ENCODE measurements around the gene STOML2. TPM values are rescaled to one million over a fixed set of nuclear protein-coding genes. Genes with fewer than 3 reads are reported as not detected.
A peak's percentile ranks its signal among the peaks of the same experiment; 100 is the strongest.
"Not testable (repeated sequence)": the region's sequence is repeated elsewhere in the genome, so short reads cannot be mapped to it uniquely, and the experiment has no call there.

The STOML2 gene
- total RNA-seq (100 to 1,000 TPM; 258 to 271 TPM), polyA plus RNA-seq (88.9 TPM)

GRCh38 chr9:35102769-35103659 is at the start of gene STOML2:
Gene STOML2 (minus strand): TSS chr9:35103131. CDS start chr9:35103094, 37 bp downstream.
- Histone ChIP-seq H3K9me3 (ENCODE audit: low read length) (no peaks in the 10 kb centered on the region), H3K4me3 (ENCODE audit: low read length) (peak within 1 kb of the TSS; percentile 80), H3K27ac (ENCODE audit: low read depth, low read length) (peak within 1 kb of the TSS; percentile 86), H3K27me3 (ENCODE audit: insufficient read depth, low read length, poor library complexity, severe bottlenecking) (no peaks in the 10 kb centered on the region), H3K4me1 (ENCODE audit: insufficient read depth, low read length) (peaks cover 15% of the 10 kb centered on the region), H3K36me3 (ENCODE audit: insufficient read depth, low read length) (peaks cover 16% of the 10 kb centered on the region)
- Mint-ChIP-seq H3K27ac (peak within 1 kb of the TSS; percentile 80 to 100 (median 99)), H3K36me3 (peaks cover 0 to 60% (median 4%) of the 10 kb centered on the region in 3 donors), H3K4me3 (peak within 1 kb of the TSS; percentile 84 to 98 (median 90)), H3K27me3 (peaks cover 0 to 2% of the 10 kb centered on the region in 2 donors), H3K4me1 (peaks cover 28 to 35% (median 33%) of the 10 kb centered on the region in 3 donors), H3K9me3 (no peaks in the 10 kb centered on the region)
- peak; percentile 85 to 95 (median 91) for DNase-seq
- POLR2A ChIA-PET = interaction anchor here (0.5 to 1.6 kb wide), 8 partner anchors 9 to 561 kb away, joined by 3 to 8 read pairs (median 6); partner anchors contain the start of genes ATOSB, FANCG and VCP
- CTCF ChIA-PET = interaction anchor here (0.8 to 7.5 kb wide), 11 partner anchors 8 to 555 kb away, joined by 3 to 50 read pairs (median 4); partner anchors contain the start of genes ATOSB, CCDC107, FANCG and RMRP

DNA sequence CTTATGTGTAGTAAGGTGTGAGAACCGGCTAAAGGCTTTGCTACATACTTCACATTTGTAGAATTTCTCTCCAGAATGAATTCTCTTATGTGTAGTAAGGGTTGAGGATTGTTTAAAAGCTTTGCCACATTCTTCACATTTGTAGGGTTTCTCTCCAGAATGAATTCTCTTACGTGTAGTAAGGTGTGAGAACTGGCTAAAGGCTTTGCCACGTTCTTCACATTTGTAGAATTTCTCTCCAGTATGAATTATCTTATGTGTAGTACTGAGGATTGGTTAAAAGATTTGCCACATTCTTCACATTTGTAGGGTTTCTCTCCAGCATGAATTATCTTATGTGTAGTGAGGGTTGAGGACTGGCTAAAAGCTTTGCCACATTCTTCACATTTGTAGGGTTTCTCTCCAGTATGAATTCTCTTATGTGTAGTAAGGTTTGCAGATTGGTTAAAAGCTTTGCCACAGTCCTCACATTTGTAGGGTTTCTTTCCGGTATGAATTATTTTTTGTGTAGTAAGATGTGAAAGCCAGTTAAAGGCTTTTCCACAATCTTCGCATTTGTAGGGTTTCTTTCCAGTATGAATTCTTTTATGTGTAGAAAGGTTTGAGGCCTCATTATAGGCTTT is 45.1 kb upstream of the STOML2 start:
- DNase-seq; H3K27ac ChIP-seq (ENCODE audit: low read depth, low read length); H3K36me3 ChIP-seq (ENCODE audit: insufficient read depth, low read length); H3K4me1 ChIP-seq (ENCODE audit: insufficient read depth, low read length); H3K9me3 ChIP-seq (ENCODE audit: low read length); H3K27ac Mint-ChIP-seq; POLR2A ChIA-PET; H3K4me3 ChIP-seq (ENCODE audit: low read length); H3K4me3 Mint-ChIP-seq; H3K27me3 ChIP-seq (ENCODE audit: insufficient read depth, low read length, poor library complexity, severe bottlenecking); CTCF ChIA-PET; H3K4me1 Mint-ChIP-seq: not testable (repeated sequence)
- H3K9me3 Mint-ChIP-seq = peaks cover 28 to 51% (median 48%) of the 10 kb centered on the region in 5 donors
- peaks cover 0 to 16% (median 1%) of the 10 kb centered on the region in 3 donors for H3K36me3 Mint-ChIP-seq
- H3K27me3 Mint-ChIP-seq = peaks cover 3 to 10% of the 10 kb centered on the region in 2 donors

DNA sequence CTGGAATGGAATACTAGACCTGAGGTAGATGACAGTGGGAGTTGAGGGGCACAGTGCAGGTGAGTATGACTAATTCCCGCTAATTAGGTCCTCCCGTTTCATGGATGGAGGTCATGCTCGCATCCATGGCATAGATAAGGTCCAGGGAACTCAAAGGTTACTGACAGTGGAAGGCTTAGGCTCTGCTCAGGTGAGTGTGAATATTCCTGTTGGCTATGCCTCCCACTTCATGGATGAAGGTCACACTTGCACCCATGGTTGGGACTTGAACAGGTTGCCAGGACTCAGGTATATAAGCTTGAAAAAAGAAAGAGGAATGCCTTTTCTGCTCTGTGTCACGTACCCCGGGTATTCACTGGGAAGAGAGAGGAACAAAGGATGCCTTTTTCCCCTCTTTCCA is 39.1 kb upstream of the STOML2 start:
- H3K27ac ChIP-seq (ENCODE audit: low read depth, low read length) = no peak overlapping the region
- no peak overlapping the region for H3K4me3 ChIP-seq (ENCODE audit: low read length)
- no peaks in the 10 kb centered on the region for H3K27me3 ChIP-seq (ENCODE audit: insufficient read depth, low read length, poor library complexity, severe bottlenecking)
- Mint-ChIP-seq H3K4me1 (no peaks in the 10 kb centered on the region), H3K9me3 (peaks cover 5 to 39% (median 35%) of the 10 kb centered on the region in 5 donors), H3K4me3 (no peak overlapping the region), H3K36me3 (peaks cover 1 to 6% (median 2%) of the 10 kb centered on the region in 3 donors), H3K27me3 (peaks cover 5 to 9% of the 10 kb centered on the region in 2 donors), H3K27ac (no peak overlapping the region)
- CTCF ChIA-PET = no interaction called here
- no peaks in the 10 kb centered on the region for H3K36me3 ChIP-seq (ENCODE audit: insufficient read depth, low read length)
- no peaks in the 10 kb centered on the region for H3K4me1 ChIP-seq (ENCODE audit: insufficient read depth, low read length)
- peaks cover 9% of the 10 kb centered on the region for H3K9me3 ChIP-seq (ENCODE audit: low read length)
- POLR2A ChIA-PET = no interaction called here
- DNase-seq = no peak

- no peaks in the 10 kb centered on the region for H3K27me3 ChIP-seq (ENCODE audit: insufficient read depth, low read length, poor library complexity, severe bottlenecking)
- Mint-ChIP-seq H3K4me1 (no peaks in the 10 kb centered on the region), H3K36me3 (peaks cover 1 to 6% (median 2%) of the 10 kb centered on the region in 3 donors), H3K27ac (no peak overlapping the region), H3K27me3 (peaks cover 5 to 12% of the 10 kb centered on the region in 2 donors), H3K4me3 (no peak overlapping the region), H3K9me3 (peaks cover 0 to 33% (median 30%) of the 10 kb centered on the region in 5 donors)
- no peak for DNase-seq
- ChIA-PET CTCF (no interaction called here), POLR2A (no interaction called here)
- no peaks in the 10 kb centered on the region for H3K4me1 ChIP-seq (ENCODE audit: insufficient read depth, low read length)
- H3K36me3 ChIP-seq (ENCODE audit: insufficient read depth, low read length) = no peaks in the 10 kb centered on the region
- no peak overlapping the region for H3K27ac ChIP-seq (ENCODE audit: low read depth, low read length)
- peaks cover 9% of the 10 kb centered on the region for H3K9me3 ChIP-seq (ENCODE audit: low read length)
- no peak overlapping the region for H3K4me3 ChIP-seq (ENCODE audit: low read length)
Measured at GRCh38 chr9:35140093-35140492, 37.2 kb upstream of the STOML2 start.

GRCh38 chr9:35136866-35137265 is 33.9 kb upstream of the STOML2 start:
- CTCF ChIA-PET = no interaction called here
- H3K27ac ChIP-seq (ENCODE audit: low read depth, low read length) = no peak overlapping the region
- H3K27ac Mint-ChIP-seq = no peak overlapping the region

GRCh38 chr9:35135988-35136387 is 33.1 kb upstream of the STOML2 start:
- H3K4me3 Mint-ChIP-seq = no peak overlapping the region
- POLR2A ChIA-PET = no interaction called here
- CTCF ChIA-PET = interaction anchor here (0.8 kb wide), 1 partner anchor 20 kb away, joined by 3 read pairs; the partner anchor contains the start of gene ATOSB

More at GRCh38 chr9:35136866-35137265, 33.9 kb upstream of the STOML2 start:
- Histone ChIP-seq H3K36me3 (ENCODE audit: insufficient read depth, low read length) (no peaks in the 10 kb centered on the region), H3K27me3 (ENCODE audit: insufficient read depth, low read length, poor library complexity, severe bottlenecking) (no peaks in the 10 kb centered on the region), H3K4me3 (ENCODE audit: low read length) (no peak overlapping the region), H3K4me1 (ENCODE audit: insufficient read depth, low read length) (no peaks in the 10 kb centered on the region), H3K9me3 (ENCODE audit: low read length) (peaks cover under 1% of the 10 kb centered on the region)
- Mint-ChIP-seq H3K36me3 (peaks cover 0 to 6% (median 2%) of the 10 kb centered on the region in 3 donors), H3K27me3 (peaks cover 2 to 4% of the 10 kb centered on the region in 2 donors), H3K4me1 (no peaks in the 10 kb centered on the region), H3K4me3 (no peak overlapping the region), H3K9me3 (peaks cover 0 to 8% (median 6%) of the 10 kb centered on the region in 5 donors)
- POLR2A ChIA-PET = no interaction called here
- DNase-seq = no peak

DNA sequence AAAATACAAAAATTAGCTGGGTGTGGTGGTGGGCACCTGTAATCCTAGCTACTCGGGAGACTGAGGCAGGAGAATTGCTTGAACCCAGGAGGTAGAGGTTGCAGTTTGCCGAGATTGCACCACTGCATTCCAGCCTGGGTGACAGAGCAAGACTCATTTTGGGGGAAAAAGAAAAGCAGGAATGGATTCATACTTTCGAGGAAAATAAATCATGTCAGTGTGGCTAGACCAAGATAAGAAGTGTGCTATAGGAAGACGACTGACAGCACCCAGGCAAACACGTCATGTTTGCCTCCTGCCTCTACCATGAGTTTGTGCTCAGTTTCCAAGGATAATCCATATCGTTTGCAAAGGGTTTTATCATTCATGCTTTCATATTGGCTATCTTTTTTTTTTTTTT is 32.0 kb upstream of the STOML2 start:
- H3K27ac Mint-ChIP-seq = no peak overlapping the region
- no peaks in the 10 kb centered on the region for H3K36me3 Mint-ChIP-seq
- no peaks in the 10 kb centered on the region for H3K36me3 ChIP-seq (ENCODE audit: insufficient read depth, low read length)
- H3K4me1 ChIP-seq (ENCODE audit: insufficient read depth, low read length) = no peaks in the 10 kb centered on the region
- H3K4me3 ChIP-seq (ENCODE audit: low read length) = no peak overlapping the region
- H3K27me3 ChIP-seq (ENCODE audit: insufficient read depth, low read length, poor library complexity, severe bottlenecking) = no peaks in the 10 kb centered on the region
- H3K9me3 Mint-ChIP-seq = peaks cover 0 to 2% (median 0%) of the 10 kb centered on the region in 5 donors
- H3K4me1 Mint-ChIP-seq = no peaks in the 10 kb centered on the region
- H3K27ac ChIP-seq (ENCODE audit: low read depth, low read length) = no peak overlapping the region
- CTCF ChIA-PET = no interaction called here
- H3K27me3 Mint-ChIP-seq = peaks cover 0 to 4% of the 10 kb centered on the region in 2 donors
- no peak for DNase-seq
- no peaks in the 10 kb centered on the region for H3K9me3 ChIP-seq (ENCODE audit: low read length)
- POLR2A ChIA-PET = no interaction called here
- H3K4me3 Mint-ChIP-seq = no peak overlapping the region

More at GRCh38 chr9:35135988-35136387, 33.1 kb upstream of the STOML2 start:
- Mint-ChIP-seq H3K36me3 (peaks cover 0 to 5% (median 2%) of the 10 kb centered on the region in 3 donors), H3K4me1 (no peaks in the 10 kb centered on the region), H3K27me3 (peaks cover 1 to 4% of the 10 kb centered on the region in 2 donors), H3K9me3 (peaks cover 0 to 4% (median 3%) of the 10 kb centered on the region in 5 donors), H3K27ac (no peak overlapping the region)
- Histone ChIP-seq H3K27ac (ENCODE audit: low read depth, low read length) (no peak overlapping the region), H3K4me3 (ENCODE audit: low read length) (no peak overlapping the region), H3K36me3 (ENCODE audit: insufficient read depth, low read length) (no peaks in the 10 kb centered on the region), H3K9me3 (ENCODE audit: low read length) (no peaks in the 10 kb centered on the region), H3K4me1 (ENCODE audit: insufficient read depth, low read length) (no peaks in the 10 kb centered on the region), H3K27me3 (ENCODE audit: insufficient read depth, low read length, poor library complexity, severe bottlenecking) (no peaks in the 10 kb centered on the region)
- DNase-seq = no peak

Data from CD8-positive, alpha-beta memory T cell (primary cell).